MV-4-11 (cell line): ENCODE measurements around the gene PRRX2.
"Not testable (repeated sequence)": the region's sequence is repeated elsewhere in the genome, so short reads cannot be mapped to it uniquely, and the experiment has no call there.

Source experiments
- DNase-seq: peaks from one replicate; lab custom pipeline; 2025; lab: John Stamatoyannopoulos, UW

Gene PRRX2

DNA sequence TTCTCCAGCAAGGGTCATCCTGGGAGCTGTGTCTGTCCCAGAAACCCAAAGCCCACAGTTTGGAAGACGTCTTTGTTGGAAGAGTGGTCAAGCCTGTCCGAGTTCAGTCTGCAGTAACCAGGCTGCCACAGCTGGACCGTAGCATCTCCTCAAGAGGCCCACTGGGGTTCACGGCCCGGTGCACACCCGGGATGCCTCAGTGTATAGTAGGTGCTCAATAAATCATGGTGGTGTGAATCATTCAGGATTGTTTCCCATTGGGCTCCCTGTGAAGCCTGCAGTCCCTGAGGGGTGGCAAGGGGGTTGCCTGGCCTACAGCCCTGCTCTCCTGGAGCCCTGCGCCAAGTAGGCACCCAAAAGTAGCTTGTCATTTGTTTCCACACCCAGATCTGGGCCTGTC lies 10.3 kb upstream of the PRRX2 start:
- no peak for DNase-seq

GRCh38 chr9:129655696-129656095 lies 9.8 kb upstream of the PRRX2 start:
- DNase-seq: peak; percentile 3

DNA sequence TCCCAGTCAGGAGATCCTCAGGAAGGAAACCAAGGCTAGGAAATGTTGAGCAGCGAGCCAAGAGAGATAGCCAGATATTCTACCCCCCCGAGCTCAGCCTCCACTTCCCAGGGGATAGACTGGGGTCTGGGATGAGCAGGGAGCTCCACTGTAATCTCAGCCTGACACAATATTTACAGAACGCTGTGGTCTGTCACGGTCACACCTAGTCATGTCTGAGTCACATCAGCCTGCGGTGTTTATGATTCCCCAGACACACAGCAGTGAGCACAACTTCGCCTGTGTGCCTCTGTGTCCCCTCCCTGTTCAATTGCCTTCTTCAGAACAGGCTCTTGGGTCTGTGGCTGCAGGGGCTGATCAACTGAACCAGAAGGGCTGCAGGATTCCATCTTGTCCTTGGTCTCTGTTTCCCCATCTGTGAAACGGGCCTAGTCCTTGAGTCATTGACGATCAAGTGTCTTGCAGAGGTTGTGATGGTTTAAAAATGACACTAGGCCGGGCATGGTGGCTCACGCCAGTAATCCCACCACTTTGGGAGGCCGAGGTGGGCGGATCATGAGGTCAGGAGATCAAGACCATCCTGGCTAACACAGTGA lies 8.6 kb upstream of the PRRX2 start:
- no peak for DNase-seq

DNA sequence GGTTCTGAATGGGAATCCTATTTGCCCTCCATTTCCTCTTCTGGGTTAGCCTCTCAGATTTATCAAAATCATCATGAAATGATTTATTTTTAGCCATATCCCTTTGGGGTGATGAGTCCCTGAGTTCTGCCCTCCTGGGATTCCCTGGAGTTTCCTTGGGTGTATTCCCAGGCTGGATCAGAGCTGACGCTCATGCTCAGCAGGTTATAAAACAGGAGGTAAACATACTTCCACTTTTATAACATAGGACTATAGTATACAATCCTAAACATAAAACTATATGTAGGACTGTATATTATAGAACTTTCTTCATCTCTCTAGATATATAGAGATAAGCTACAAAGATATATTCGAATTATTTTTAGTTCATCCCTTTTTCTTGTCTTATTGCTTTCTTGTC lies 4.4 kb upstream of the PRRX2 start:
- DNase-seq: no peak

- DNase-seq: not testable (repeated sequence)
Observed at GRCh38 chr9:129662239-129662638, 3.2 kb upstream of the PRRX2 start.

DNA sequence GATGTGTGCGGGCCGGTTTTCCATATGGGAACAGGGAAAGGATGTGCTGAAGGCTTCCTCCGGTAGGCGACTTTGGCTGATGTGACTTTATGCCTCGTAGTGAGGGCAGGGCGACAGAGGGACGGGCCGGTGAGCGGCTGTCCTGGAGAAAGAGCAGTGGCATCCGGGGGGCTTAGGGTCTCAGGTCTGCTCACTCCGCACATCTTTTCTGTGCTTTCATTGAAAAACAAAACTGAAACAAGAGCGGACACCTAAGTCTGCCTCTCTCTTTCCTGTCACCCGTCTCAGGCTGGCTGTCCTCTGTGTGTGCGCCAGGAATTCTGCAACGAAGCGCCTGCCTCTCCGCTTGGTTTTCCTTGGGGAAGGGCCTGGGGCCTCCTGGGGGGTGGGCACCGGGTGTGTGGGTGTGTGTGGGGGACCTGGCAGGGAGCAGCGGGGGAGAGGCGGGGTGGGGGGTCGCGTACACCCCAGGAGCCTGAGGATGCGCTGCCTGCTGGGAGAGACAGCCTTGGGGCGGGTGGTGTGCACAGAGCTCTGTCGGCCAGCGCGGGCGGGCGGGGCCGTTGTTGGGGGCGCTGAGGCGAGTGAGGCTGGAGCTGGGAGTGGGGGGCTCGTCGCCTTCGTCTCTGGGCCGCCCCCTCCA lies 580 bp upstream of the PRRX2 start:
- no peak for DNase-seq

DNA sequence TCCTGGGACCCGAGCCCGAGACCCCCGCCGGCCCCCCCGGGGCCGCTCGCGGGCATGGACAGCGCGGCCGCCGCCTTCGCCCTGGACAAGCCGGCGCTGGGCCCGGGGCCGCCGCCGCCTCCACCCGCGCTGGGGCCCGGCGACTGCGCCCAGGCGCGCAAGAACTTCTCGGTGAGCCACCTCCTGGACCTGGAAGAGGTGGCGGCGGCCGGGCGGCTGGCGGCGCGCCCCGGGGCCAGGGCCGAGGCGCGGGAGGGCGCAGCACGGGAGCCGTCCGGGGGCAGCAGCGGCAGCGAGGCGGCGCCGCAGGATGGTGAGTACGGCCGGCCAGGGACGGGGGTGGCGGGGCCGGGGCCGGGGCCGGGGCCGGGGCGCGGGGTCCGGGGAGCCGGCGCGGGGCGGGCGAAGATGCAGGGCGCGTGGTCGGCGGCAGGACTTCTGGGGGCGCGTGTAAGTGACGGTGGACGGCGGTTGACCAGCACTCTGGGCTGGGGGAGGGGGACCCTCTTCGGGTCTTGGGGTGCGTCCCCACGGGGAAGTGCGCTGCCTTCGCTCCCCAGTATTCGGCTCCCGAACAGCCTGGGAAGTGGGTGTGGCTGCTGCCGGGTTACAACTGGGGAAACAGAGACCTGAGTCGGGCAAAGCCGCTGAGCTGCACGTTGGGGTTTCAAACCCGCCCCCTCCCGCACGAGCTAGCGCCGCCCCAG lies 520 bp downstream of the PRRX2 start:
- DNase-seq: no peak

- DNase-seq: no peak
Observed at GRCh38 chr9:129666575-129666974, 1.1 kb downstream of the PRRX2 start.

GRCh38 chr9:129667378-129667777 lies 1.9 kb downstream of the PRRX2 start:
- DNase-seq: no peak

DNA sequence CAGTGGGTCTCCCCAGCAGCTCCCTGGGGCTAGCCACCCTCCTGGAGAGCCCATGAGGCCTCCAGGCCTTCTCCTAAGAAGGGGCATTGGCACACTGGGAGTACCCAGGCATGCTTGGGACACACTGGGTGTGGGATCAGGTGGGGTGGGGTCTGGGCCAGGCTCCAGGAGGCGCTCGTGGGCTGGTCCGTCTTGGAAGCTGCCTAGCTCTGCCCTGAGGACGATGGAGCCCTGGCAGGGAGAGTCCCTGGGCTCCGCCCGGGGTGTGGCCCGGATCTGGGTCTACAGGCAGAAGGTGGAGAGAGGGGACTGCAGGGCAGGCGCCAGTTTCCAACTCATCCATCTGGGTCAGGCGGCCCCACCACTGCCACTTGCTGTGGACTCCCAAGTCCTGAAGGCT lies 2.4 kb downstream of the PRRX2 start:
- DNase-seq: no peak

DNA sequence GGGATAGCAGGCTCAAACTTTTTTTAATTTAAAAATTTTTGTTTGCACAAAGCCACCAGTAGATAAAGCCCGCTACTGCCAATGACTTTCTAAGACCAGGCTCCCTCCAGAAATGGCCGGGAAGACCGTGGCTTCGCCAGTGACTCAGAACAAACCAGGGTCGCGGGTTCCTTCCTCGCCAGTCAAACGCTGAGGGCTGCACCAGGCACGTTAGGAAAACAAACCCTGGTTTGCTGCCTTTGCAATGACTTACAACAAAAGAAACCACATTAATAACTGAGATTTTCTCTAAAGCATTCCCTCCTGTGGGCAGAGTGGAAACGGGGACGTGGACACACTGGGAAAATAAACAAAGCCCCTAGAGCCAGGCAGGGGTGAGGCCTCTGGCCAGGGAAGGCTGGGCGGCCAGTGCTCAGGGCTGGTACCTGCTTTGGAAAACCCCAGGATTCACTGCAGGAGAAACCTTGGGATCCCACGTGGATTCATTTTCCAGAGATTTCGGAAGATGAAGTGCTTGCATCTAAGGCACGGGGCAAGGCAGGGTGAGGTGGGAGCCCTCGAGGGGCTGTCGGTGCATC lies 3.8 kb downstream of the PRRX2 start:
- no peak for DNase-seq

DNA sequence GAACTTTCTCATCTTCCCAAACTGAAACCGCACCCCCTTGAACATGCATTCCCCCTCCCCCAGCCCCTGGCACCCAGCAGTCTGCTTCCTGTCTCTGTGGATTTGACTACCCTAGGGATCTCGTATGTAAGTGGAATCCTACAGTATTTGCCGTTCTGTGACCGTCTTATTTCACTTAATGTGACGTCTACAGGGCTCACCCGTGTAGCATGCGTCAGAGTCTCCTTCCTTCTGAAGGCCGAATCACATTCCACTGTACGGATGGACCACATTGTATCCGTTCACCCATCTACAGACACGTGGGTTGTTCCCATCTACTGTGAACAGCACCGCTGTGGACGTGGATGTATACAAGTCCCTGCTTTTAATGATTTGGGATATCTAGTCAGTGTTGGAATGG lies 4.5 kb downstream of the PRRX2 start:
- DNase-seq: no peak

DNA sequence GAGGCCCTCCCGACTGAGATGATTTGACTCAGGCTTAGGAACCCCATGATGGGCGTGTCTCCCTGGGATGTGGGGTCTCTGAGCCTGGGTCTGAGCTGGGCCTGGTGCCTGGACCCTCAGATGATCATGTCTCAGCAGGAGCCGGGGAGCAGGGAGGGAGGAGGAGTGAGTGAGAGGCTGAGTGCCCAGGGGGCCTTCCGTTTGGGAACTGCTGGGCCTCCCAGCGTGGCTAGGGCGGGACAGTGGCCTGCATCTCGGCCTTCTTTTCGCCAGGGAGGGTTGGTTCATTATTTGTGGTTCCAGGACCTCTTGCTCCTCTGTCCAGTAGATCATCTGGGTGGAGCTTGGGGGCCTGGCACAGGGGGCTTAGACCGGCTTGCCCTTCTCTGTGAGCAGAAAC lies 5.6 kb downstream of the PRRX2 start:
- no peak for DNase-seq

- DNase-seq: no peak
Observed at GRCh38 chr9:129671519-129671918, 6.1 kb downstream of the PRRX2 start.

- DNase-seq: no peak
Observed at GRCh38 chr9:129672702-129673101, 7.3 kb downstream of the PRRX2 start.

- DNase-seq: no peak
Observed at GRCh38 chr9:129673602-129674001, 8.2 kb downstream of the PRRX2 start.

- DNase-seq: no peak
Observed at GRCh38 chr9:129674229-129674628, 8.8 kb downstream of the PRRX2 start.

- no peak for DNase-seq
Observed at GRCh38 chr9:129675620-129676019, 10.2 kb downstream of the PRRX2 start.

- DNase-seq: no peak
Observed at GRCh38 chr9:129676287-129676686, 10.8 kb downstream of the PRRX2 start.

GRCh38 chr9:129676975-129677374 lies 11.5 kb downstream of the PRRX2 start:
- no peak for DNase-seq

GRCh38 chr9:129677456-129677855 lies 12.0 kb downstream of the PRRX2 start:
- DNase-seq: no peak

DNA sequence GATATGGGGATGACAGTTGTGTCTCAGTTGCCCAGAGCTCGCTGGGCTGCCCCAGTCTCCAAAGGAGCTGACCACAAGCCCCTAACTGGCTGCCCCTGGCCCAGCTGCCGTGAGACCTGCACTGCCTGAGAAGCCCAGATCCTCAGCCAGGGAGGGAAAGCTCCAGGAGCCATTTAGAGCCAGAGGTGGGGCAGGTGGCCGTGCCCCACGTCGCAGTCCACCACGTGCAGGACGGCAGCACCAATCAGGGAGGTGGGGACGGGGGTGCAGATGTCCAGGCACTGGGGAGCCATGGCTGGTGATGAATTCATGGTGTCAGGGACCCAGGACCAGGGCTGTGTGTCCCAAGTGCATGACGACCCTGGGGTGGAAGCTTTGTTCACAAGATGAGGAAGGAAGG lies 13.4 kb downstream of the PRRX2 start:
- no peak for DNase-seq

GRCh38 chr9:129679537-129679936 lies 14.1 kb downstream of the PRRX2 start:
- DNase-seq: no peak
